COLO829 (cell line): ENCODE measurements around the gene FHIT.

ENCODE experiments used
- DNase-seq: peaks from one replicate; pipeline ENCODE4 v3.0.0; 2012; ENCODE audit warnings: low spot score

FHIT gene

DNA sequence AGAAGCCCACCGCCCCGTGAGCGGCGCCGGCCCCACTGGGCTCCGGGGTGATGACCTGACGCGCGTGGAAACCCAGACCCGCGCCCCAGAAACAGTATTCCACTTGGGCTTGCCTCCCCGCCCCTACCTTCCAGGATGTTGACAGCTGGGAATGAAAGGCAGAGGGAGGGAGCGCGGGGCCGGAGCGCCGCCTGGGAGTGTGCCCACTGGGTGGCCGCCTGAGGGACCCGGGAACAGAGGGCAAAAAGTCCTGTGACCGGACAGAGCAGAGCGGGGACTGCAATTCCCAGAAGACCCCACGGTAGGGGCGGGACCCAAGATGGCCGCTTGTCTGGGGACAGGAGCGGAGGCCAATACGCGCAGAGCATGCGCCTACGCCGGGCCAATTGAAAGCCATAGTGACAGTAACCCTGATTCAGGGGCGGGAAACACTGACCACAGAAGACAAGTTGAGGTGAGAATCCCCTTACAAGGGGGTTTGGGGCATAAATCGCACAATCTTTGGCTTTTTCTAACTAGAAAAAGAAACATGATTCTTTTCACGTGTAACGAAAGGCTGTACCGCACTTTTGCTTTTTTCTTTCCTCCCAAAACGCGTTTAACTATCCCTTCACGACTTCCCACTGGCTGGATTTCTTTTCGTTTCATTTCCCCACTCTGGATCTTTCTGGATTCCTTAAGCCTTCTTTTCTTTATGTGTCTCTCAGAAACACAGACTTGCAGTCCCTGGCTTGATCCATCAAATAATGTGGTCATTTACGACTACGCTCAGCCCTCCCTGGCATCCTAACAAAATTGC, at the start of gene FHIT:
TSS of gene FHIT (minus strand) at position 279 of the 799 bp plus-strand sequence.
- peak; percentile 96 for DNase-seq

DNA sequence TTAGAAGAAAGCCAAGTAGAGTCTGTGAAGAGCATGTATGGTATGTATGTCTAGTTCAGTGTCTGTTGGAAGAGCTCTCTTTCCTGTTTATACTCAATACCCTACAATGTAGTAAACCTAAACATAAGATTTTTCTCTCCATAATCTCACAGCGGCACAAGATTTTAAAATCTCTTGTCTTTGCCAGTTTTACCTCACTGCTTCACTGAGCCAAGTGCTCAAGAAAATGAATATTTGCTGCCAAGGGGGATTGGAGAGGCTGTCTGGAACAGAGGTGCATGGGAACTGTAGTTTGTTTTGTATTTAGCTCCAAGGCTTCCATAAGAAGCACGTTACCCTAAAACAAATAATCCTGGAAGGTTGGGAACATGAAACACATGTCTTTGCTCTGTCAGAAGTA, 49.5 kb upstream of the FHIT start:
- DNase-seq: no peak

DNA sequence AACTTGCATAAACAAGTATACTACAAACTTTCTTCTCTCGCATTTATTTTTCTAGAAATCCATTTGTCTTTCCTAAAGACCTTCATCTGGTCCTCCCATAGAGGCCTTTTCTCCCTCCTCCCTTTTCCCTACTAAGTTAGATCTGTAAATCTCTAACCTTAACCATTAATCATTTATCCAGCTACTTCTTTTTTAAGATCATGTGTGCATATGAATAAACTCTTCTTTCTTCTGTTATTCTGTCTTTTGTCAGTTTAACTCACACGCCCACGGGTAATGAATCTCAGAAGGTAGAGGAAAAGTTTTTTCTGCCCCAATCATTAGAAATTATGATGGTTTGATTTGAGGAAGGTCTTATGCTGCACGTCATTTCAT, 48.7 kb upstream of the FHIT start:
- DNase-seq: no peak

DNA sequence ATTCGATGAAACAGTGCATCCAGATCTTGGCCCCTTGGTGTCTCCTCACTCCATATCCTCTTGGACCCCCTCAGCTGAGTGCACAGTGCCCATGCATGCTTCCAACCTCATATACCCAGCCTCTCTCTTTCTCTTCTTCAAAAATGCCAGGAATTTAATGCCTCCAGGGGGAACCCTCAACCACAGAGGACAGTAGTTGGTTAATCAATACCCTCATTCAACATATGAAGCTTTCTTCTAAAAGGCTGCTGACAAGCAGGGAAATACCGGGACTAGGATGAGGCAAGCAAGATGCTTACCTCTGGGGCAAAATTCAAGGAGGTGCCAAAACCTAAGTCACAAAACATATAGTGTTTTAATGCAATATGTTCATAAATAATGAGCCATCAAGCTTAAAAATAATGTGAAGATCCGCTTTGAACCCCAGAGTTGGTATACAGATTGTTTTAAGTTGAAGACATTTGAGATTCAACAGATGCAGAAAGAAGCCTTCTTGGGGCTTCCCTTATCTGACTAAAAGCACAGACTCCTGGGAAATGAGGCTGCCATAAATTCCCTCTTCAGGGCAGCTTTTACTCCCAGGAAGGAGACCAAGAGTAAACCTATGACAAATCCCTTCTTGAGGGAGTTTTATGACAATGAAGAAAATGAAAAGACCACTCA, 48.2 kb upstream of the FHIT start:
- DNase-seq: peak; percentile 48

DNA sequence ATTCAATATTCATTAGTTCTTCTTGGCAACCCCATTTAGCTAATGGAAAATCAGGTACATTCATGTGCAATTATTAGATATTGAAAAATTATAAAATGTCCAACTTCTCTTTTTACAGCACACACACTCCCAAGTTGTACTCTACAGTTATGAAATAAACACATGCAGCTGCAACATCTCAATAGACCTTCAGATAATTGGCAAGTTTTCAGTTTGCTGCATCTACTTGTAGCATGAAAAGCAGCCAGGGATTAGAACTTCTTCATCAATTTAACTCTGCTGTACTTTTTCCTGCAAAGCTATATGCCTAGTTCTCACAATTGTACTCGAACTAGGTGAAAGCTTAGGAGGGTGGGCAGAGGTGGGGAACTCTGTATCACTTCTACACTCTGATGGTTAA, 46.6 kb upstream of the FHIT start:
- DNase-seq: no peak

DNA sequence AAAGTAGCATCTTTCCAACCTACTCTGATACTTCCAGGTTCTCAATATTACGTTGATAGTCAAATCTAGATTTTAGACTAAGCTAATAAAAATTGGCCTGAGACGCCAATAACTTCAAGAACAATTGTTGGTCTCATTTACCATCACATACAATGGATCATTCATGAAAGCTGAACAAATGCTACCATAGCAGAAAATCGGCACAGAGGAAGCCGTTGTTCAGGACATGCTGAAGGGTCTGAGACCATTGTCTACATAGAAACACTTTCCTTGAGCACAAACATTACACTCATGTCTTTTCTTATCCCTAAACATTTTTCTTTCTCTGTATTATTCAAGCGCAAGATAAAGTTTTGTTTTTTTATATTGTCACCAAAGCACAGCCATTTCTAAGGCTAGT, 37.2 kb upstream of the FHIT start:
- DNase-seq: peak; percentile 35

DNA sequence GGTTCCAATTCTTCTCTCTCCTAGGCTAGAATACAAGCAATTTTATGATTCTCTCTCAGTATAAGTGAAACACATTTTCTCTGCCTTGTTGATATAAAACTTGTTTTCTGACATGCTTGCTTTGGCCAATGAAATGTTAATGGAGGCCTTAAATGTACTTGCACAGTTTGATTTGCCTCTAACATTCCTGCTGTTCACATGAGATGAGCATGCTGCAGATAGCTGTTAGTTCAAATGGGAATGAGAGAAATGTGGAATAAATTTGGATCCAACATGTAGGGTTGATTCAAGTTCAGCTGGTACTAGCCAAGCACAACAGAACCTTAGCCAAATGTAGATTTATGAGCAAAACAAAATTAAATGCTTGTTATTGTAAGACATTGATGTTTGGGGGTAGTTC, 32.6 kb upstream of the FHIT start:
- DNase-seq: no peak

DNA sequence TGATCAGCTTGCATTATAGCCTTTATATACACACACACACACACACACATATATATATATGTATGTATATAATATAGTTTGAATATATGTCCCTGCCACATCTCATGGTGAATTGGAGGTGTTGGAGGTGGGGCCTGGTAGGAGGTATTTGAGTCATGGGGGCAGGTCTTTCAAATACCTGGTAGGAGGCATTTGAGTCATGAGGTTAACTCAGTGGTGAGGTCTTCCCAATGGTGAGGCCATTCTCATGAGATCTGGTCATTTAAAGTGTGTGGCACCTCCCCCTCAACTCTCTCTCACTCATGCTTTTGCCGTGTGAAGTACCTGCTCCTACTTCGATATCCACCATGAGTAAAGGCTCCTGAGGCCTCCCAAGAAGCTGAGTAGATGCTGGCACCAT, 27.5 kb upstream of the FHIT start:
- no peak for DNase-seq

DNA sequence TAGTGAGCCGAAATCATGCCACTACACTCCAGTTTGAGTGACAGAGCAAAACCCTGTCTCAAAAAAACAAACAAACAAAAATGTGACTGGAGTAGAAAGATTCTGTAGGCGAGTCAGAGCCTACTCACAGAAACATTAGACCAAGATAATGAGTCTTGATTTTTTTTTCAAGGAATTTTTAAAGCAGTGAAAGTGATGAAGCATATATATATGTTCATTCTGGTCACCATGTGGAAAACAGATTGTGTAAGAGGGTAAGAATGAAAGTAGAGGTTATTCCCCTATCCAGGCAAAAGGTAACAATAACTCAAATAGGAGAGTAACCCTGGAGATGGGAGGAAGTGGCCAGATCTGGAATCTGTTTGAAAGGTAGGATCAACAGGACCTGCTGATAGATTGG, 26.2 kb upstream of the FHIT start:
- no peak for DNase-seq

DNA sequence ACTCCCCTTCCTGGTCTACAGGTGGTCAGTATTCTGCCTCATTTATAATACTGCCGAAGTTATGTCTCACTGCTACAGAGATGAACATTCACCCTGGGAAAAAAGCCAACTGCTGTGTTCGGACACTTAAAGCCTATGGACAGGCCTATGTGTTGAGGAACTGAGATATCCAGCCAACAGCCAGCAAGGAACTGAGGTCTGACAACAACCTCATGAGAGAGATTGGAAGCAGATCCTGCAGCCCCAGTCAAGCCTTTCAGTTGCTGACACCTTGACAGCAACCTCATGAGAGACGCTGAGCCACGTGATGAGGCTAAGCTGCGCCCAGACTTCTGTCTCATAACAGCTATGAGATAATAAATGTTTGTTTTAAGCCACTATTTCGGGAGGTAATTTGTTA, 18.2 kb upstream of the FHIT start:
- no peak for DNase-seq

DNA sequence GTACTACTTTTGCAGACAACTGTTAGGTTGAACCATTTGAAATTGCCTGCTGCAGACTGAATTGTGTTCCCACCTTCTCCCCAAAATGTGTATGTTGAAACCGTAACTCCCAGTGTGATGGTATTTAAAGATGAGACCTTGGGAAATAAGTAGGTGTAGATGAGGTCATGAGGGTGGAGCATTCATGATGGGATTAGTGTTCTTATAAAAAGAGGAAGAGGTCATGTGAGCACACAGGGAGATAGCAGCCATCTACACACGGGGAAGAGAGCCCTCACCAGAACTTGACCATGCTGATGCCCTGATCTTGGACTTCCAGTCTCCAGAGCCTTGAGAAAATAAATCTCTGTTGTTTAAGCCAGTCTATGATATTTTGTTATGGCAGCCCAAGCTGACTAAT, 17.4 kb upstream of the FHIT start:
- no peak for DNase-seq

DNA sequence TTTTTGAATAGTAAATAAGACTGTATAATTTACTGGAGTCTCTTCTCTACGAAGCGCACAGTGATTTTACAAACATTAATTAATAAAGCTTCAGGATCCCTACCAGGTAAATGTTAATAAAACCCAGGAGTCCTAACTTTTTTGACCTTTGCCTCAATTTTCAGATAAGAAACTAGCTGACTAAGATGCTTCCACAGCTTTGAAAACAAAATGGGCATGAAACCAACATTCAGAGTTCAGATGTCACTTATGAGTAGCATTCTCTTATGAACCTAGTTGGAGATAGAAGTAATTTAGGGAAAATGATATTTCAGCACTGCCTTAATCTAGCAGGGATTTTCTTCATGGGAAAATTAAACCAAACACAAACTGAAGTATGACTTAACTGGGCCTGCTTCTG, 13.0 kb upstream of the FHIT start:
- DNase-seq: no peak

DNA sequence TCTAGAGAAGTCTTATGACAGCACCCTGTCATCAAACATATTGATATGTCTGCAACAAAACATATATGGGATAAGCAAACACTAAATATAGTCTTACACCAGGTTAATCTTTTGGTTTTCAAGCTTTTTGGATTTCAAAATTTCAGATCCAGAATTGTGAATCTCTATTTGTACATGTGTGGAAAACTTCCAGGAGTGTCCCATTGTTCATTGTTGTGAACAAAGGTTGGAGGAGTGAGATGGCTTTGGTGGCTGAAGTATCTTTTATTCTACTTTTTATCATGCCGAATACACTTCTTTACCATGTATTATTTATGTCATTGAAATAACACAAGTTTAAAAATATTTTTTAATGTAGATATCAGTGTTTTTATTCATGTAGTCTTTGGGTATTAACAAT, 5.9 kb upstream of the FHIT start:
- no peak for DNase-seq

DNA sequence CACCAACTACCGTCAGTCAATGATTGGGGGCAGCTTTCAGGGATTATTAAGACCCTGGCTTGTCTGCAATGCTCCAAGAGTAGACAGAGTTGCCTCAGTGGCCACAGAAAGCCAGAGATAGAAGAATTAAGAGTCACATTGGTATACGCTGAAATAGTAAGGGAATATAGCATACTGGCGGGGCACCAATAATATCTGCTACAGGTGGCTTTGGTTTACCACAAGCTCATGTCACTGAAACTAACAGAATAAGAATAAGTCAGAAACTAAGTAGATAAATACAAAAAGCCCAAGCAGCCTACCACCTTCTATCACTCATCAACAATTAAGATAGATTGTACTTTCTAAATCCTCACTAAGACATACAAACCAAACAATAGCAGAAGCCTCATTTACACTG, 2.5 kb upstream of the FHIT start:
- DNase-seq: no peak

DNA sequence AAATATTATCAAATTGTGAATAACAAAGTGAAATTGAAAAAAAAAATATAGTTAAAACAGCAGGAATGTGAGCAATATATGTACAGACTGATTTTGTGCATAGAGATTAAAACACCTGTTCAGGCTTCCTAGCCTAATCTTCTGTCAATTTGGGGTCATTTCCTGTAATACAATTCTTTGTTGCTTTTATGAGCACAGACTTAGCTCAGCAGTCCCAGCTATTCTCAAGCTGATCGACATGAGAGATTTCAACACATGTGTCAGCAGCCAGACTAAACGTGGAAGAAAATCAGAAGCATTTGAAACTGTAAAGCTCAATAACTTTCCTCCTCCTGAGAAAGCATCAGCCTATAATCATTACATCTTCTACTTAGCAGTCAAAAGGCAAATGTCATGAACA, 1.6 kb upstream of the FHIT start:
- DNase-seq: no peak

DNA sequence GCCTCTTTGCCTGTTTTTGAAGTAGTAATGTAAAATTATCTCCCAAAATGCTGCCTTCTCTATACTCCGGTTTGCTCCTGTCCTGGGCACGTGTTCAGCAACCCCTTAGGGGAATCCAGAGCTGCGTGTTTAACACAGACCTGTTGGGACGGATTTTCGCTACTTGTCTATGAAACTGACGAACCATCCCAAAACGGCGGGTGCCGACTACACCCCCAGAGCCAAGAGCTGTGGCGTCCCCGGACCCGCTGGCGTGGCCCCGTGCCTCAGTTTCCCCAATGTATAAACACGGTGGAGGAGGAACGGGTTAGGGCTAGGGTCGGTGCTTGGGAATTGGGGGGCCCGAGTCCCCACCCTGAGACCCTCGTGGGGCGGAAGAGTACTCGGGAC, 473 bp downstream of the FHIT start:
- DNase-seq: no peak

DNA sequence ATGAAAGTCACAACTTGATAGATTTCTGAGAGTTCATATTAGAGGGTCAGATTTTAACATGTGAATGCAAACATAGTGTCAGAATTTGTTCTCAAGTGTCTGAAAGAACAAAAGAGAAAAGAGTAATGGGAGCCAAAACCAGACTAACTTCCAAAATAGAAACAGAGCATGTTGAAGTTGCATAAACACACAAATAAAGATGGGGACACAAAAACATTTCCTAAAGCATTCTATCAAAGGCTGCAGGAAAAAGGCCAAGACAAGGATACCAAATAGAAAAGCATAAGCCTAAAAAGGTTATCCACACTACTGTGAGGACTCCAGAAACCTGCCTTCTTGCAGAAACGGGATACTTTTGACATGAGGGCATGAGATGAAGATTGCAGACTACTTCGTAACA, 2.8 kb downstream of the FHIT start:
- no peak for DNase-seq

DNA sequence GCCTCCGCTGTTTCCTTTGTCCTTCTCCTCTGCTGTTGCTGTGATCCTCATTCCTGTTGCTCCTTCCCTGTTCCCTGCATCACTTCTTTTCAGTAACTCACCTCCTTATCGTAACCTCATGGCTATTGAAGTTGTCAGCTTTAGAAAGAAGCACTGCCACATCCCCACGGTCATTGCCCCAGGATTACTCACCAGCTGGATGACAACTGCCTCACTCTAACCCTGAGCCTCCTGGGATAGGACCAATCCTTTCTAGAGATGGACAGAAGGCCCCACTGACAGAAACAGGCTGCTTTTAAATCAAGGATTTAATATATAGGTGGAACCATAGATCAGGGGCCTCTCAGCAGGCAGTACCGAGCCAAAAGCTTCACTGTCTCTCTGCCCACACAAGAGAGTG, 4.1 kb downstream of the FHIT start:
- no peak for DNase-seq

DNA sequence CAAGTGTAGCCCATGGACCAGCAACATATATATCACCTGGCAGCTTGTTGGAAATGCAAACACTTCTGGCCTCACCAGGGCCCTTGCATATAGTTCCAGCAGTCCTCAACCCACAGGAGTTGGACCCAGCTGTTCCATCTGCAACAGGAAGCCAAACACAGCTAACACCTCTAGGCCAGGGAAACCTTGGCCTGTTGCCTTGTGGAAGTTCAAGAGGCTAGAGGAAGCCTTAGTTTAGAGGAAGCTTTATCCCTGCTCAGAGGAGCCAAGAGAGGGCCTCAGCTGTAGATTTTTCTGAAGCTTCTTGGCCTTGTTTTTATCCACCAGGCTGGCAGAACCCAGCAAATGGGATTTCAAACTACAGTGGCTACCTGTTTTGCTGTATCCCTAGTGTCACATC, 11.4 kb downstream of the FHIT start:
- DNase-seq: no peak

DNA sequence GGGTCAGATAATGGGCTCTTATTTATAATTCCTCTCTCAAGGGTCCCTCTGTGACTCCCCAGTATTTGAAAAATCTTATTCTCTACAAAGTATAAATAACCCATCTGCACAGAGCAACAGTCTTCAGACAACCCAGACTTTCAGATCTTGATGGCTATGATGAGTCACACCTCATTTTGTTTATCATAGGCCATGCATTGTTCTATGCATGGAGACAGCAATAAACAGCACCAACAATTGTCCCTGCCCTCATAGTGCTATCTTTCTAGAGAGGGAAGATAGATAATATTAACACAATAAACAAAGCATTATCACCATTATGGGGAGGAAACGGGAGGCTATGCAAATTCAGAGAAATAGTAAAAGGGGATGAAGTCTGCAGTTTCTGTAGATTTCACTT, 13.4 kb downstream of the FHIT start:
- peak; percentile 72 for DNase-seq

DNA sequence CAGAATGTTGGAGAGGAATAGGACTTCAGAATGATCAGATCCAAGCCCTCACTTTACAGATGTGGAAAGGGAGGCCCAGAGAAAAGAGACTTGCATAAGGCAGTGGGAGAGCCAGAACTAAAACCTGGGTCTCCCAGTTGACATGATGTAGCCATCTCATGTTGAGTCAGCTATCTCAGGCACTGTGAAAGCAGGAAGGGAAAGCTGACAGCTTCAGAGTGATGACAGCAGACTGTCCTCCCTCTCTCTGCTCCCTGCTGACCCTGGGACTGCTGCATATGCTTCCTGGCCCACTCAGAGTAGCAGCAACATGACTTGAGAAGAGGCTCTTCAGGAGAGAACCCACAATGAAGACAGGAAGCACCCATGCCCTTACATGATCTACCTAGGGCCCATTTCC, 14.7 kb downstream of the FHIT start:
- DNase-seq: no peak

DNA sequence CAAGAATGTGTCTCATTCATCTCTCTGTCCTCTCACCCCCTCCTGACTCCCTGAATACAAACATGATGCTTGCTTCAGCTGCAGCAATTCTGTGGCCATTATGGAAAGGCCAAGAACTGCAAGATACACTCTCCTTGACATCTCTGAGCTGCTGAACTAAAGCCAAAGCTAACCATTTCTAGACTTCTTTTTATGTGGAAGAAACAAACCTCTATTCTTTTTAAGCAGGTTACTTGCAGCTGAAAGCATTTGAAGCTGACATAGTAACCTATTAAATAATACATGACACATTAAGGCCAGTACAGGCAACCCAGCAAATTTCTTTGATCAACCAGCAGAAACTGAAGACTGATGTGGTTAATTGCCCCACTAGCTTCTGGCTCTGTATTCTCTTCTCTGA, 17.5 kb downstream of the FHIT start:
- no peak for DNase-seq

DNA sequence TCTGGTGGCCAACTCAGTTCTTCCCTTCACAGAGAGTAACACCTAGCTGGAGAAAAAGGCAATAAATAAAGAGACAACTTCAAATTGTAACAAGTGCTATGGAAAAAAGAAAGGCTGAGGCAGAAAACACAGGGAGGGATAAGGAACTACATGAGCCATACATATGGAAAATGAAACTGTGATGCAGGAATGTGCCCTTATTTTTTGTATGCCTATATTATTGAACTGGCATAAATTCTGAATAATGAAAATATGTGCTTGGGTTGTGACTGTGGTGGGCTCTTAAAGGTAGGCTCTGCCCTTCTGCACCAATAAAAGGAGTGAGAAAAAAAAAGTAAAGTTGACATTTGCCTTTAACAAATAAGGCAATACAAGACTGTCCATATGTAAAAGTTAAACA, 19.6 kb downstream of the FHIT start:
- DNase-seq: no peak

DNA sequence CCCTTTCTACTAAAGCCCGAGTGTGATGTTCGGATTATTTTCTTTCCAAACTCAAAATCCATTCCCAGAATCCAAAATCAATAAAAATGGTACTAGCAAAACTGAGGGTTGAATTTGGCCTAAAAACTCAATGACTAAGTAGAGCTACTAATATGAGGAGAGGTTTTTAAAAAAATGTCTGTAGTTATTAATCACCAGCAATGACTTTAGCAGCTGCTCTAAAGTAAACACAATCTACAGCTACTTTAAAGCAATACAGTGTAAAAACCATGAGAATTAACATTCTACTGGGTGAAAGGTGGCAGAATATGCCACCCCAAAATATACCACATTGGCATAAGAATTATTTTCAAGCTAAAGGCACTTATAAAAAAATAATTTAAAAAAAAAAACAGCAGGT, 23.5 kb downstream of the FHIT start:
- no peak for DNase-seq
